NCI-H510A treated with DMSO at 0.1 percent for 48 hours (cell line): ENCODE results near the gene SHE.

Experiments used
- DNase-seq: peaks from one replicate; lab custom pipeline; 2025; lab: John Stamatoyannopoulos, UW

Gene SHE

DNA sequence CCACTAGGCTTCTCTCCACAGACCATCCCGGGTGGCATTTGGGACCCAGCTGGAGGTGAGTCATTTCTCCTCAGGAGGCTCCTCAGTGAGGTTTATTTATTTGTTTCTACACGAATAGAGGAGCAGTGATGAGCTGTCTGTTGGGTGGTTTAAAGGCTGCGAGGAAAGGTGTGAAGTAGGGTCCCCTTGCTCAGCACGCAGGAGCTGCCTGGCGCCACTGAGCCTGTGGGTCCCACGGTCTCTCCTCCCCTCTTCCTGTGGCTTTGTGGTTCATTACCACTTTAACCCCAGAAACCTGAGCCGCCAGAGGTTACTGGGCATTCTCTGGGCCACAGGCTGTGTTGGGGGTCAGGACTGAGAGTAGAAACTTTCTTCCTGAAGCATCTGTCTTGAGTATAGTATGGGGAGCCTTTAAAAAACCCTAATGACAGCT lies 57.2 kb downstream of the SHE start:
- no peak for DNase-seq

DNA sequence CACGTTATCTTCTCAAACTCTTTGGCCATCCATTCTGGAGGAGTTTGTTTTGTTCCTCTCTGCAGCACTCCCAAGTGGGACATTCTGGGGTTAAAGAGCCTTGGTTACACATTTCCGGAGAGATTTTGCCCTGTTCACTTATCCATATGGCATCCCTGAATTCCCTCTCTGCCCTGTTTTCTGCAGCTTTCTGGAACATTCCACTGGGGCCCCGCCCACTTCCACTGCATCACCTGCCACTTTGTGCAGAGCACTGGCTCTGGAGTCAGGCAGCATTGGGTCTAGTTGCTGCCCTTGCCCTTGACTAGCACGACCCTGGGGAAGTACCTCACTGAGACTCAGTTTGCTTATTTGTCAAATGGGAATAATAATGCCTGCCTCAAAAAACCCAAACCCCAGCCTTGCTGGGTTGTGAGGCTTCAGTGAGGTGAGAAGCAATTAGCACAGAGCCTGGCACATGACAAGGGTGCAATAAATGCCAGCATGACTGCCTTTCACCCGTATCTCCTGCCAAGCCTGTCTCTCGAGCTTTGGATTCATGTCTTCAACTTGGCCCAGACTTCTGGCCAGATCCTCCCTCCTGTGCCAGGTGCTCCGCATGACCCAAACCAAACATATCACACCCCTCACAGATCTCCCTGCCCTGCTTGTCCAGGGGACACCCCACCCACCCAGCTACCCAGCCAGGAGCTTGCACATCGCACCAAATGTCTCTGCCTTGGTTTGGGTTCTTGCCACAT lies 58.8 kb downstream of the SHE start:
- no peak for DNase-seq

GRCh38 chr1:154442006-154442740 lies 60.0 kb downstream of the SHE start:
- DNase-seq: no peak

GRCh38 chr1:154441241-154441888 lies 60.8 kb downstream of the SHE start:
- no peak for DNase-seq

DNA sequence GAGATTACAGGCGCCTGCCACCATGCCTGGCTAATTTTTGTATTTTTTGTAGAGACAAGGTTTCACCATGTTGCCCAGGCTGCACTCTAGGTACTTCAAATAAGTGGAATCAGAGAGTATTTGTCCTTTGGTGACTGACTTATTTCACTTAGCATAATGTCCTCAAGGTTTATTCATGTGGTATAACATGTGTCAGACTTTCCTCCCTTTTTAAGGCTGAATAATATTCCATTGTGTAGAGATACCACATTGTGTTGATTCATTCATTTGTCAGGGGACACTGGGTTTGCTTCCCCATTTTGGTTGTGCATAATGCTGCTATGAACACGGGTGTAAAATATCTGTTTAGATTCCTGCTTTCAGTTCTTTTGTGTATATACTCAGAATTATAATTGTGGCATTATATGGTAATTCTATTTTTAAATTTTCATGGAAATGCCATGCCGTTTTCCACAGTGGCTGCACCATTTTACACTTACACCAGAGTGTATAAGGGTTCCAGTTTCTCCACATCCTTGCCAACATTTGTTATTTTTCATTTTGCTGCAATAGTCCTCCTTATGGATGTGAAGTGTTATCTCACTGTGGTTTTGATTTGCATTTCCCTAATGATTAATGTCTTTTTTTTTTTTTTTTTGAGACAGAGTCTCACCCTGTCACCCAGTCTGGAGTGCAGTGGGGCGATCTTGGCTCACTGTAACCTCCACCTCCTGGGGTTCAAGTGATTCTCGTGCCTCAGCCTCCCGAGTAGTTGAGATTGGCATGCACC lies 62.0 kb downstream of the SHE start:
- no peak for DNase-seq

- no peak for DNase-seq
Measured at GRCh38 chr1:154436433-154436832, 65.8 kb downstream of the SHE start.

GRCh38 chr1:154435599-154436200 lies 66.5 kb downstream of the SHE start:
- DNase-seq: no peak

DNA sequence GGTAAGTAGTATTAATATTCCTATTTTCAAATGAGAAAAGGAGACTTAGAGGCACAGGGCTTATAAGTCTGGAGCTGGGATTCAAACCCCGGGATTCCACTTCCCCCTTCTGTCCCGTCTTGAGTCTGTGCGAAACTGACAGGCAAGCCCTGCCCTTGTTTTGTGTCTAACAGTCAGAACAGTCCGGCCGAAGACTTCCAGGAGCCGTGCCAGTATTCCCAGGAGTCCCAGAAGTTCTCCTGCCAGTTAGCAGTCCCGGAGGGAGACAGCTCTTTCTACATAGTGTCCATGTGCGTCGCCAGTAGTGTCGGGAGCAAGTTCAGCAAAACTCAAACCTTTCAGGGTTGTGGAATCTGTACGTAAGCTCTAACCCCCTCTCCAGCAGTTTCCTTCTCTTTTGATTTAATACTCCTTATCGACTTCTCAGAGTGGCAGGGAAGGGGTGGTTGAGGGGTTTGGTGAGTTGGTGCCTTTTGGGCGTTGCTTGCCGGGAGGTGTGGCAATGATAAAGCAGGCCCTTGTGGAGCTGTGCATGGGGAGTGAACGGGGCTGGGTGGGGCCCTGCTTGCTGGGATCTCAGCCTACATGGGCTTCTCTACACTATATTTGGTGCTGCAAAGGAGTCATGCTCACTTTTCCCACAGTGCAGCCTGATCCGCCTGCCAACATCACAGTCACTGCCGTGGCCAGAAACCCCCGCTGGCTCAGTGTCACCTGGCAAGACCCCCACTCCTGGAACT lies 67.7 kb downstream of the SHE start:
- no peak for DNase-seq

- DNase-seq: no peak
Measured at GRCh38 chr1:154433161-154433764, 68.9 kb downstream of the SHE start.

DNA sequence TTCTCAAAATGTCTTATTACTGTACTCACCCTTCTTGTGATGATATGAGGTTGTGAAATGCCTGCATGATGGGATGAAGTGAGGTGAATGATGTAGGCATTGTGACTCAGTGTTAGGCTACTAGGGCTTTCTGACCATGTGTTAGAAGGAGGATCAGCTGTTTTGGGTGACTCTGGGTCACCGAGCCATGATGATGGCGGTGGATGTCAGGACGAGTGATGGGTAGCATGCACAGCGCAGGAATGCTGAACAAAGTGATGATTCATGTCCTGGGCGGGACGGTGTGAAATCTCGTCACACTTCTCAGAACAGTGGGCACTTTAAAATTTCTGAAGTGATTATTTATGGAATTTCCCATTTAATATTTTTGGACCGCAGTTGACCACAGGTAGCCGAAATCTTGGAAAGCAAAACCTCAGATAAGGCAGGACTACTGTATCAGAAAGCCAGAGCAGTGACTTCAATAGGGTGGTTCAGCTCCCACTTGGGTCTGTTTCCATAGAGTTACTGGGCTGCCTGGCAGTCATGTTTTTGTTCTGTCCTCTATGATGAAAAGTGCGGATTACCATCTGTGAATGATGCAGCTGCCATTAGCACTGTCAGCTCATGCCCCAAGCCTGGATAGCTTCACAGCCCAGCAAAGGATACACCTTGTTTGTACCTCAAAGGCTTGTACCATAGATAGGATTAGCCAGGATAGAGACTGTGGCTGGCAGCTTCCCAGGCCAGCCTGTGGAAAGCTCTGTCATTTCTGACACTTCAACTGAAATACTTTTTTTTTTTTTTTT lies 70.4 kb downstream of the SHE start:
- no peak for DNase-seq

GRCh38 chr1:154430903-154431302 lies 71.3 kb downstream of the SHE start:
- DNase-seq: no peak

DNA sequence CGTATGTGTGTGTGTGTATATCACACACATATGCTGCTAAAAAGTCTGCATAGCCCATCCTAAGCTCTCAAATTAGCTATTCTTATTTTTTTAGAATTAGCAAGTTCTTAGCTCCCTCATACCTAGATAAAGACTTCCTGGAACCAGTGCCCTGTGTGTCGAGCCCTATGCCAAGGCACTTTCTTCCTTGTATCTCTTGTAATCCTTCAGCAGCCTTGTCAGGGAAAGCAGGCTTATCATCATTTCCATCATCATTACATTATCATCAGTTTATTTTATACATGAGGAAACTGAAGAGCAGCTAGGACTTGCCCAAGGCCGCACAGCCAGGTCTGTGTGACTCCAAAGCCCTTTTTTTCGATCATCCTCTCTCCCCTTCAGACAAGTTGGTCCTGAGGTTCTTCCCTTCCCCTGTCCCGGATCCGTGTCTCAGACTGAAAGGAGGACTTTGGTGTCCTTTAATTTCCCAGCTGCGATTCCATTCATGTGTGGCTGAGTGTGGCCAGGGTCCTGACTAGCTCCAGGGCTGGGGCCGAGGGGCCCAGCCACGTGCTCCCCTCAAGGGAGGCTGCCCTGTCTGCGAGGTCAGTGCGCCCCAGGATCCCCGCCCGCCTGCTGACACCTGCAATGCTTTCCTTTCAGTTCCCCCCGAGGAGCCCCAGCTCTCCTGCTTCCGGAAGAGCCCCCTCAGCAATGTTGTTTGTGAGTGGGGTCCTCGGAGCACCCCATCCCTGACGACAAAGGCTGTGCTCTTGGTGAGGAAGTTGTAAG lies 72.2 kb downstream of the SHE start:
- no peak for DNase-seq
